ENCODE measurements around the gene AVPR2.

Gene AVPR2

DNA sequence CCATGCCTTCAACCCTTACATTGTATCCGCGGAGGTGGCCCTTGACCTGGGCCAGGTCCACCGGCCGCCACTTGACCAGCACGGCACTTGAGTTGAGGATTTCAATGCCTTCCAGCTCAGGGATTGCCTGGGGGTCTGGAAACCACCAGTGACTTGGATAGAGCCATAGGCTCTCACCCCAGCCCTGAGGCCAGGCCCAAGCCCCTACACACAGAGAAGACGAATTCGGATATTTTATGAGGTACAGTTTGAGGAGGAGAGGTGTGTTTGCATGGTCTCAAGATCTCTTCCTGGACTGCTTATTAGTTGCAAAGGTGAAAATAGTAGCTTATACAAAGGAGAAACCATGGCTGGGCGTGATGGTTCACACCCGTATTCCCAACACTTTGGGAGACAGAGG lies 38.8 kb upstream of the AVPR2 start:
- Histone ChIP-seq H3K36me3 (ENCODE audit: insufficient read depth, low read length) (no peaks in the 10 kb centered on the region), H3K4me1 (ENCODE audit: insufficient read depth, low read length) (no peaks in the 10 kb centered on the region)

DNA sequence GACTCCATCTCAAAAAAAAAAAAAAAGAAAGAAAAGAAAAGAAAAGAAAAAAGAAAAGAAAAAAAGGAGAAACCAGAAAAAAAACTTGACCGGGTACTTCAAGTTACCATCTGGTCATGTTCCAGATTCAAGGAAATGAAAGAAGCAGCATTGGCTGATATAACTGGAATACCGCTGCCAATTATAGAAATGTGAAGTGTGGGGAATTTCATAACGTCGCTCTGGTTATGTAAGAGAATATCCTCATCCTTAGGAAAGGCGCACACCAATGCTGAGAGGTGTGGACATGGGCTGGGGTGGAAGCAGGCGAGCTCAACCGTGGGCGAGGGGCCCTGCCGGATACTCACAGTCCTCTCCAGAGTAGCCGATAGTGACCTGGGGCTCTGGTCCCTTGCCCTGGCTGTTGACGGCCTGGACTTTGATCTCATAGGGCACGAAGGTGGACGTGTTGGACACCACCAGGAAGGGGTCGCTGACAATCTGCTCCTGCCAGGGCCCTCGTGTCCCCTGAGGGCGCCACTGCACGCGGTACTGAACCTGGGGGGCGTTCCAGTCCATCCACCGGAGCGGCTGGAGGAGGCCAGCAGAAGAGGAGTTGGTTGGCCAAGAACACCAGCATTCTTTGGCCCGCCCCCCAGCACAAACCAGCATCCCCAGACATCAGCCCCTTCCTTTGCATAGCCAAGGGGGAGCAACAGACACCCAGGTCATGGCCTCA lies 38.0 kb upstream of the AVPR2 start:
- Histone ChIP-seq H3K27ac (ENCODE audit: low read depth, low read length) (no peak overlapping the region), H3K9me3 (ENCODE audit: low read length) (no peaks in the 10 kb centered on the region), H3K4me1 (ENCODE audit: insufficient read depth, low read length) (no peaks in the 10 kb centered on the region), H3K36me3 (ENCODE audit: insufficient read depth, low read length) (no peaks in the 10 kb centered on the region), H3K9ac (ENCODE audit: low read length) (no peak overlapping the region), H3K27me3 (ENCODE audit: control insufficient read depth in 1 of 2, insufficient read depth in 2 of 2, low read length in 2 of 2) (peaks cover 0 to 32% of the 10 kb centered on the region in 2 donors), H3K4me3 (ENCODE audit: low read depth in 1 of 2, low read length in 2 of 2) (no peak overlapping the region)

More for the DNA sequence above, 38.8 kb upstream of the AVPR2 start:
- Histone ChIP-seq H3K9ac (ENCODE audit: low read length) (no peak overlapping the region), H3K4me3 (ENCODE audit: low read depth in 1 of 2, low read length in 2 of 2) (no peak overlapping the region), H3K9me3 (ENCODE audit: low read length) (no peaks in the 10 kb centered on the region), H3K27me3 (ENCODE audit: control insufficient read depth in 1 of 2, insufficient read depth in 2 of 2, low read length in 2 of 2) (peaks cover 0 to 32% of the 10 kb centered on the region in 2 donors), H3K27ac (ENCODE audit: low read depth, low read length) (no peak overlapping the region)

DNA sequence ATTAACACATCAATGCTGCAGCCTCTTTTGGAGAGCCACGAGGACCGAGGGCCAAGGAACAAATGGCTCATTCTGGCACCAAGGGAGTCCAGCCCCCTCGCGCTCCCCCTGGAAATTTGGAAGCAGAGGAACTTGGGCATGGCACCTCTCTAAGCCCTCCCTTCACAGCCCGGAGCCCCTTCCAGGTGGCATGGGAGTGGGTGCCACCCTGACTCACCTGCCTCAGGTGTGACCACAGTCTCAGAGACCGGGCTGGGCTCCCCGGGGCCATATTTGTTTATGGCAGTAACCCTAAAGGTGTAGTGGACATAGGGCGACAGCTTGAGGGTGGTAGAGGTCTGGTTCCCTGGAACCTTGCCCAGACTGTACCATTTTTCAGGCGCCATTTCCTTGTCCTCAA lies 37.3 kb upstream of the AVPR2 start:
- Histone ChIP-seq H3K9me3 (ENCODE audit: low read length) (no peaks in the 10 kb centered on the region), H3K27me3 (ENCODE audit: control insufficient read depth in 1 of 2, insufficient read depth in 2 of 2, low read length in 2 of 2) (peaks cover 0 to 34% of the 10 kb centered on the region in 2 donors), H3K4me1 (ENCODE audit: insufficient read depth, low read length) (no peaks in the 10 kb centered on the region), H3K36me3 (ENCODE audit: insufficient read depth, low read length) (no peaks in the 10 kb centered on the region), H3K4me3 (ENCODE audit: low read depth in 1 of 2, low read length in 2 of 2) (no peak overlapping the region), H3K9ac (ENCODE audit: low read length) (no peak overlapping the region), H3K27ac (ENCODE audit: low read depth, low read length) (no peak overlapping the region)

DNA sequence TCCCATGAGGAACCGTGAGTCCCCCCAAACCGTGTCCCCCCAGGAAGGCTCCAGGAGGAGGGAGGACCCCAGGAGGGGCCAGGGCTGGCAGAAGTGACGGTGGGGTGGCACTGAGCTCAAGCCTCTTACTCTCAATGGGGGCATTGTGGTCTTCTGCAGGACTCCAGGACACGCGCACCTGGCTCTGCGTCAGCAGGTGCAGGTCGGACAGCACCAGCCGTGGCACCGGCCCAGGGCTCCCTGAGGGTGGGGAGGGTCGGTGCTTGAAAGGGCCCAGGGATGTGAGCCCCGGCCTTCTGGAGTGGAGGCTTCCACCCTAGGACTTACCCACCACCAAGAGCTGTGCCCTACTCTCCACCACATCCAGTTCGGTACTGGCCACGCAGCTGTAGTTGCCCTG lies 36.8 kb upstream of the AVPR2 start:
- no peak overlapping the region for H3K27ac ChIP-seq (ENCODE audit: low read depth, low read length)

DNA sequence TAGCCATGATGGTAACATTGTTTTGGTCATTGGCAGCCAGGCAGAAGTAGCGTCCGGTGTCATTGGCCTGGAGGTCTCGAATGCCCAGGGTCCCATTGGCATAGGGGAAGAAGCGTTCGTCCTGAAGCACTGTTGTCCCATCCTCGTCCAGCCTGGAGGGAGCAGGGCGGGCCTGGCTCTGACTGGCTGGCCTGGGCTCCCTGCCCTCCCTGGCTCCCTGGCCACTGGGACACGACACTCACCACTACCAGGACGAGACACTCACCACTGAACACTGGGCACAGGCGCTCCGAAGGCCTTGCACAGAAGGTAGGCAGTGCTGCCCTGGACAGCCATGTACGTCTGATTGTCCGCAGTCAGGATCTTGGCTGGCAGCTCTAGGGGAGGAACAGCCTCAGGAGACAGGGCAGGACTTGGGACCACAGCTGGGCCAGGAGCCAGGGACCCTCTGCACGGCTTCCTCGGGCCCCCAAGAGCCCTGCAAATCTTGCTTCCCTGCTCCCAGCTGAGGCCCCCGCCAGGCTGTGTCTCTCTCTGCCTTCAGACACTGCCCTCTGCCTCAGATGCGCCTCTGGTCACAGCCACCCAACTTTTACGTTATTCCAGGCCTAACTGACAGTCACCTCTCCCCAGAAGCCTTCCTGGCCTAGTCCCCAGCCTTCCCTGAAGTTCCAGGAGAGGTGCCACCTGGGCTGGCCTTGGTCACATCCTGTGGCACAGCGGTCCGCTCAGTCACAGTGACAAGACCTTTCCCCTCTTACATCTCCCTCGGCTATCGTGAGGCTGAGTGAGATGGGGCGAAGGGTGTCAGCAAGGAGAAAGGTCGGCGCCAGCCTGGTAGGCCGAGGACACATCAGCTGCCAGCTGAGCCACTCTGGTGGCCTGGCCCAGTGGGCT lies 35.6 kb upstream of the AVPR2 start:
- H3K27ac ChIP-seq (ENCODE audit: low read depth, low read length) = no peak overlapping the region
- no peaks in the 10 kb centered on the region for H3K4me1 ChIP-seq (ENCODE audit: insufficient read depth, low read length)
- peaks cover 0 to 39% of the 10 kb centered on the region in 2 donors for H3K27me3 ChIP-seq (ENCODE audit: control insufficient read depth in 1 of 2, insufficient read depth in 2 of 2, low read length in 2 of 2)
- H3K4me3 ChIP-seq (ENCODE audit: low read depth in 1 of 2, low read length in 2 of 2) = no peak overlapping the region
- H3K9me3 ChIP-seq (ENCODE audit: low read length) = no peaks in the 10 kb centered on the region
- no peak overlapping the region for H3K9ac ChIP-seq (ENCODE audit: low read length)
- H3K36me3 ChIP-seq (ENCODE audit: insufficient read depth, low read length) = no peaks in the 10 kb centered on the region

More for the DNA sequence above, 36.8 kb upstream of the AVPR2 start:
- no peaks in the 10 kb centered on the region for H3K4me1 ChIP-seq (ENCODE audit: insufficient read depth, low read length)
- no peaks in the 10 kb centered on the region for H3K9me3 ChIP-seq (ENCODE audit: low read length)
- H3K4me3 ChIP-seq (ENCODE audit: low read depth in 1 of 2, low read length in 2 of 2) = no peak overlapping the region
- H3K27me3 ChIP-seq (ENCODE audit: control insufficient read depth in 1 of 2, insufficient read depth in 2 of 2, low read length in 2 of 2) = peaks cover 0 to 39% of the 10 kb centered on the region in 2 donors
- H3K9ac ChIP-seq (ENCODE audit: low read length) = no peak overlapping the region
- no peaks in the 10 kb centered on the region for H3K36me3 ChIP-seq (ENCODE audit: insufficient read depth, low read length)

DNA sequence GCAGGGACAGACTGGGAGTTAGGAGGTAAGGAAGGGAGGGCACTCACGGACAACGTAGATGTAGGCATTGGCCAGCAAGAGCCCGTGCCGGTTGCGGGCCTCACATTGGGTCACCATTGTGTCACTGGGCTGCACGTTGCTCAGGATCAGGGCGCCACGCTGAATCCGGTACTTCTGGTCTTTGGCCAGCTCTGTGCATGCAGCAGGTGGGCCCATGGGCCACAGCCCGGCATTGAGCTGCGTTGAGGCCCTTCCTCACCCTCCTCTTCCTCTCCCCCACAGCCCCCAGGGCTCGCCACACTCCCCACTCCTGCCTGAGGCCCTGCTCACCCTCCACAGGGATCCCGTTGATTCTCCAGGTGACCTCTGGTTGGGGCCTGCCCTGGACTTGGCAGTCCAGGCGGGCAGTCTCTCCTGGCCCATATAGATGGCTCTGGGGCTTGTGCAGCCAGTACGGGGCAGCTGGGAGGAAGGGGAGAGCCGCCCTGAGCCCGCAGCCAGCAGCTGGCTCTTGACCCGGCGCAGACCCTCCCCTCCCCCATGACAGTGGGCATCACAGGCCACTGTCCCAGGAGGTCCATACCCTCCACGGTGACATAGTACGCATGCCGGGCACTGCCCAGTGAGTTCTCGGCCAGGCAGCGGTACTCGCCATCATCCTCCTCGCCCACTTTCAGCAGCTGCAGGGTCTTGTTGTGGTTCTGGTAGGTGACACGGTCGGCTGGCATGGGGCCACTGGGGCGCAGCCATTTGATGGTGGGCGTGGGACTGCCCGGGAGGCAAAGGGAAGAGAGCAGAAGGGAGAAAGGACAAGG lies 34.8 kb upstream of the AVPR2 start:
- Histone ChIP-seq H3K9ac (ENCODE audit: low read length) (no peak overlapping the region), H3K27ac (ENCODE audit: low read depth, low read length) (no peak overlapping the region), H3K9me3 (ENCODE audit: low read length) (no peaks in the 10 kb centered on the region), H3K36me3 (ENCODE audit: insufficient read depth, low read length) (no peaks in the 10 kb centered on the region), H3K4me3 (ENCODE audit: low read depth in 1 of 2, low read length in 2 of 2) (no peak overlapping the region), H3K4me1 (ENCODE audit: insufficient read depth, low read length) (no peaks in the 10 kb centered on the region), H3K27me3 (ENCODE audit: control insufficient read depth in 1 of 2, insufficient read depth in 2 of 2, low read length in 2 of 2) (peaks cover 0 to 43% of the 10 kb centered on the region in 2 donors)

DNA sequence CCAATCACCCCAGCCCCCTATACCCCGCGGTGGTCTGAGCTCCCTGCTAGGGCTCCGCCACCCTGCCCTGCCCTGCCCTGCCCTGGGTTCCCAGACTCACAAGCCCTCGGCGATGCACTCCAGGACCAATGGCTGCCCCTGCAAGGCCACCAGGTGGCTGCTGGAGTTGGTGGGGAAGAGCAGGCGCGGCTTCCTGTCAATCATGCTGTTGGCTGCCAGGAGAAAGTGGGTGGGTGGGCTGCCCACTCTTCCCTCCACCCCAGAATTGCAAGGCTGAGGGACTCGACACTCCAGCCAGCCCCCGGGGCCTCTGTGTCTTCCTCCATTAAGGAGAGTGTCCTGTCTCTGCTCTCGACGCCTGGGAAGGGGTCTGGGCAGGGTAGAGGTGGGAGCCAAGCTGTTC lies 34.2 kb upstream of the AVPR2 start:
- no peaks in the 10 kb centered on the region for H3K4me1 ChIP-seq (ENCODE audit: insufficient read depth, low read length)
- H3K9ac ChIP-seq (ENCODE audit: low read length) = no peak overlapping the region
- H3K27me3 ChIP-seq (ENCODE audit: control insufficient read depth in 1 of 2, insufficient read depth in 2 of 2, low read length in 2 of 2) = peaks cover 0 to 37% of the 10 kb centered on the region in 2 donors
- no peaks in the 10 kb centered on the region for H3K36me3 ChIP-seq (ENCODE audit: insufficient read depth, low read length)
- no peaks in the 10 kb centered on the region for H3K9me3 ChIP-seq (ENCODE audit: low read length)
- no peak overlapping the region for H3K4me3 ChIP-seq (ENCODE audit: low read depth in 1 of 2, low read length in 2 of 2)
- no peak overlapping the region for H3K27ac ChIP-seq (ENCODE audit: low read depth, low read length)

DNA sequence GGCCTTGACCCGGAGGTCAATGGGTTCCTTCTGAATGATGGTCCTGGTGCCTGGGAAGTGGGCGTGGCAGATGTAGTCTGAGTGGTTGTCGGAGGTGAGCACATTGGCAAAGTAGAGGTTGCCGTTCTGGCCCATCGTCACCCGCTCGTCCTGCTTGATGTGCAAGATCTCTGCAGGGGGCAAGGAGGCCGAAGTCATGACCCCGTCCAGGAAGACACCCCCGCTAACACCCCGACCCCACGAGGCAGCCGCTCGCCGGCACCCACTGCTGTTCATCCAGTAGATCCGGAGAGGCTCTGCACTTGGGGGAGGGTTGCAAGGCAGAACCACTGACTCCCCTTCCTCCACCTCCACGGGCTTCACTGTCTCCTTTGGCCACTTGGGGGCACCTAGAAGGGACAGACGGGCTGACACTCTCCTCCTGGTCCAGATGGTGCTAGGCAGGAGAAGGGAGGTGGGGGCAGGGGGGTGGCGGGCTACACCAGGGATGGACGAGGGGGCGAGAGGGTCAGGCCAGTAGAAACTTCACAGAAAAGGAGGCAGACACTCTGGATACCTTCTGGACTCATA lies 33.6 kb upstream of the AVPR2 start:
- Histone ChIP-seq H3K9ac (ENCODE audit: low read length) (no peak overlapping the region), H3K27ac (ENCODE audit: low read depth, low read length) (no peak overlapping the region), H3K9me3 (ENCODE audit: low read length) (no peaks in the 10 kb centered on the region), H3K4me3 (ENCODE audit: low read depth in 1 of 2, low read length in 2 of 2) (no peak overlapping the region), H3K27me3 (ENCODE audit: control insufficient read depth in 1 of 2, insufficient read depth in 2 of 2, low read length in 2 of 2) (peaks cover 0 to 41% of the 10 kb centered on the region in 2 donors), H3K4me1 (ENCODE audit: insufficient read depth, low read length) (no peaks in the 10 kb centered on the region), H3K36me3 (ENCODE audit: insufficient read depth, low read length) (no peaks in the 10 kb centered on the region)

DNA sequence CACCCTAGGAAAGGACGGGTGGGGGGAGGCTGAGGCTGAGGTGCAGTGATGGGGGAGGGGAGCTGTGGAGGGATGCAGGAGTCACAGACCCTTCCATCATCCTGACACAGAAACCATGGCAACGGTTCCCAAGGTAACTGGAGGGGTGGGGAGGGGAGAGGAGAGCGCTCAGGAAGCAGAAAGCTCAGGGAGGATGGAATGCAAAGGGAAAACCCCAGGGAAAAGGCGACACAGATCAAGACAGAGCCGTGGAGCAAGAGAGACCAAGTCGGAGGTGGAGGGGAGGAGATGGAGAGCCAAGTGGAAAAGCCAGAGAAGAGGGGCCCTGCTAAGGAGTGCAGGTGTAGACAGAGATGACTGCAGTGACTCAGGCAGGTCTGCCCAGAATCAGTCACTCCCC lies 33.0 kb upstream of the AVPR2 start:
- Histone ChIP-seq H3K4me3 (ENCODE audit: low read depth in 1 of 2, low read length in 2 of 2) (no peak overlapping the region), H3K27me3 (ENCODE audit: control insufficient read depth in 1 of 2, insufficient read depth in 2 of 2, low read length in 2 of 2) (peaks cover 4 to 47% of the 10 kb centered on the region in 2 donors), H3K9me3 (ENCODE audit: low read length) (no peaks in the 10 kb centered on the region), H3K27ac (ENCODE audit: low read depth, low read length) (no peak overlapping the region), H3K36me3 (ENCODE audit: insufficient read depth, low read length) (no peaks in the 10 kb centered on the region), H3K4me1 (ENCODE audit: insufficient read depth, low read length) (no peaks in the 10 kb centered on the region), H3K9ac (ENCODE audit: low read length) (no peak overlapping the region)

DNA sequence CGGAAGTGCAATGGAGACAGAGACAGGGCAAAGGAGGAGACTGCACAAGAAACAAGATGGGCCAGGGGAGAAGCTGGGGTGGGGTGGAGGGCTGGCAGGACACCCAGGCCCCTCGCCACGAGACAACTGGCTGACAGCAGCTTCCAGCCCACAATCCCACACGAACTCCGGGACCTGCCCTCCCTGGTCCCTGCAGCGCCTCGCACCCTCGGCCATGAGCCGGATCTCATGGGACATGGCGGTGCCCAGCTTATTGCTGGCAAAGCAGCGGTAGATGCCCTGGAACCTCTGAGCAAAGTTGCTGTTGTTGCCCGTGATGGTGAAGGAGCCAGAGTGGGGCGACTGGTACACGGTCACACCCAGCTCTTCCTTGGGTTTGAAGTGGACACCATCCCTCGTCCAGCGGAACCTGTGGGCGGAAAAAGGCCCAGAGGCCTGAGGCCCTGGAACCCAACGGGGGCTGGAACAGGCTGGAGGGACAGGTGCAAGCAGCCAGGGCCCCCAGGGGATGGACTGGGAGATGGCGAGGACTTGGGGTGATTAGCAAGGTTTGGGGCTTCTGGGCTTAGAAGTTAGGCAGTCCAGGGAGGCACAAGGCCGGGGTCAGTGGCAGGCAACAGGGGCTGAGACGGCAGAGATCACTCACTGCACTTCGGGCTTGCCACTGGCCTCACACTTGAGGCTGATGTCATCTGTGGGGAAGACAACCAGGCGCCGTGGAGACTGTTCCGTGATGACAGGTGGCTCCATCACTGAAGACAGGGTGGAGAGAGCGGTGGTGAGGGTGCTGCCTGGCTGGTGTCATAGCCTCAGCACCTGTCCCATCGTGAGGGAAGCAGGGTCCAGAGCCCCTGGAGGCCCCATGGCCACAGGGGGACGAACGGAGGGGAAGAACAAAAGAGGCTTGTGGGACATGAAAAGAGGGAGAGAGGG lies 32.3 kb upstream of the AVPR2 start:
- H3K27ac ChIP-seq (ENCODE audit: low read depth, low read length) = no peak overlapping the region
- no peaks in the 10 kb centered on the region for H3K9me3 ChIP-seq (ENCODE audit: low read length)
- H3K27me3 ChIP-seq (ENCODE audit: control insufficient read depth in 1 of 2, insufficient read depth in 2 of 2, low read length in 2 of 2) = peaks cover 4 to 50% of the 10 kb centered on the region in 2 donors
- H3K36me3 ChIP-seq (ENCODE audit: insufficient read depth, low read length) = no peaks in the 10 kb centered on the region
- H3K9ac ChIP-seq (ENCODE audit: low read length) = no peak overlapping the region
- H3K4me1 ChIP-seq (ENCODE audit: insufficient read depth, low read length) = no peaks in the 10 kb centered on the region
- no peak overlapping the region for H3K4me3 ChIP-seq (ENCODE audit: low read depth in 1 of 2, low read length in 2 of 2)
